Mesendoderm (in vitro differentiated cells): Measurements from ENCODE around the gene FAM53B.

ENCODE experiments used
- DNase-seq: peaks from one replicate; pipeline ENCODE4 v3.0.0; 2013
- H2AK5ac ChIP-seq: 2 replicates; pipeline ENCODE4 v1.6.1; 2013; ENCODE audit warnings: low read length, inconsistent platforms
- H2BK120ac ChIP-seq: 2 replicates; pipeline ENCODE4 v1.6.1; 2013; ENCODE audit warnings: low read depth, mild to moderate bottlenecking, low read length, moderate library complexity, mixed read lengths
- H2BK15ac ChIP-seq: replicated peaks from 2 replicates; pipeline ENCODE4 v1.6.1; 2013; ENCODE audit warnings: low read depth, mild to moderate bottlenecking, moderate library complexity
- H2BK5ac ChIP-seq: 2 replicates; pipeline ENCODE4 v1.6.1; 2013; ENCODE audit warnings: low read length, inconsistent platforms
- H3K18ac ChIP-seq: 2 replicates; pipeline ENCODE4 v1.6.1; 2013; ENCODE audit warnings: mild to moderate bottlenecking, low read length, mixed read lengths
- H3K23ac ChIP-seq: one replicate; pipeline ENCODE4 v1.6.1; 2013; ENCODE audit warnings: low read length
- H3K27ac ChIP-seq: 2 replicates; pipeline ENCODE4 v1.5.1; 2013; ENCODE audit warnings: low read depth, mild to moderate bottlenecking, inconsistent platforms, low read length, moderate library complexity
- H3K27me3 ChIP-seq: 2 replicates; pipeline ENCODE4 v1.6.1; 2013; ENCODE audit warnings: low read length, control low read depth, mild to moderate bottlenecking, inconsistent platforms; ENCODE audit not compliant: insufficient read depth, poor library complexity
- H3K36me3 ChIP-seq: 2 replicates; pipeline ENCODE4 v1.6.1; 2013; ENCODE audit warnings: low read length, inconsistent platforms; ENCODE audit not compliant: control insufficient read depth, insufficient read depth
- H3K4ac ChIP-seq: one replicate; pipeline ENCODE4 v1.6.1; 2013; ENCODE audit warnings: low read depth, mild to moderate bottlenecking, low read length, moderate library complexity
- H3K4me1 ChIP-seq: 2 replicates; pipeline ENCODE4 v1.6.1; 2013; ENCODE audit warnings: low read depth, low read length, inconsistent platforms; ENCODE audit not compliant: control insufficient read depth
- H3K4me2 ChIP-seq: 2 replicates; pipeline ENCODE4 v1.6.1; 2013; ENCODE audit warnings: low read length
- H3K4me3 ChIP-seq: 2 replicates; pipeline ENCODE4 v1.5.1; 2013; ENCODE audit warnings: mild to moderate bottlenecking, low read length
- H3K56ac ChIP-seq: one replicate; pipeline ENCODE4 v1.6.1; 2013; ENCODE audit warnings: low read length
- H3K79me1 ChIP-seq: 2 replicates; pipeline ENCODE4 v1.6.1; 2013; ENCODE audit warnings: low read length, inconsistent platforms
- H3K79me2 ChIP-seq: 2 replicates; pipeline ENCODE4 v1.6.1; 2013; ENCODE audit warnings: mild to moderate bottlenecking, low read length; ENCODE audit not compliant: control insufficient read depth, insufficient read depth
- H3K9ac ChIP-seq: 2 replicates; pipeline ENCODE4 v1.6.1; 2013; ENCODE audit warnings: low read length, inconsistent platforms
- H4K5ac ChIP-seq: one replicate; pipeline ENCODE4 v1.6.1; 2013; ENCODE audit warnings: low read length
- H4K8ac ChIP-seq: one replicate; pipeline ENCODE4 v1.6.1; 2013; ENCODE audit warnings: low read depth, mild to moderate bottlenecking, control low read depth, low read length, moderate library complexity
- WGBS: extraction: QIAGEN DNeasy Blood & Tissue Kit; methylation state at CpG from one replicate; pipeline ENCODE4 v1.1.7; 2013; ENCODE audit warnings: low lambda C conversion rate, missing lambda C conversion rate; ENCODE audit not compliant: insufficient coverage; ENCODE audit errors: extremely low coverage; 5-methylcytosine and 5-hydroxymethylcytosine counted together

The FAM53B gene

GRCh38 chr10:124703372-124703771 is 40.8 kb downstream of the FAM53B start:
- Histone ChIP-seq H3K79me2 (no peaks in the 10 kb centered on the region), H3K9ac (no peak overlapping the region), H3K27me3 (no peaks in the 10 kb centered on the region), H3K4me3 (no peak overlapping the region), H3K56ac (no peak overlapping the region), H3K4me1 (peaks cover 2% of the 10 kb centered on the region), H2AK5ac (no peak overlapping the region), H3K18ac (no peak overlapping the region), H2BK15ac (no peak overlapping the region), H3K36me3 (no peaks in the 10 kb centered on the region), H3K79me1 (peaks cover 4% of the 10 kb centered on the region), H3K27ac (no peak overlapping the region), H4K8ac (no peak overlapping the region), H2BK120ac (no peak overlapping the region), H4K5ac (no peak overlapping the region), H2BK5ac (no peak overlapping the region), H3K23ac (no peak overlapping the region), H3K4ac (no peak overlapping the region), H3K4me2 (no peak overlapping the region)
- WGBS, result no CpG with 5 or more reads among the region's 7 CpGs
- DNase-seq, result no peak

GRCh38 chr10:124701881-124702656 is 42.1 kb downstream of the FAM53B start:
- Histone ChIP-seq H3K18ac (no peak overlapping the region), H3K36me3 (no peaks in the 10 kb centered on the region), H3K27ac (no peak overlapping the region), H3K4me1 (no peaks in the 10 kb centered on the region), H2BK120ac (no peak overlapping the region), H3K27me3 (no peaks in the 10 kb centered on the region), H2BK15ac (no peak overlapping the region), H2AK5ac (no peak overlapping the region), H3K4me2 (no peak overlapping the region), H3K56ac (no peak overlapping the region), H4K8ac (no peak overlapping the region), H3K23ac (no peak overlapping the region), H3K4me3 (no peak overlapping the region), H2BK5ac (no peak overlapping the region), H4K5ac (no peak overlapping the region), H3K4ac (no peak overlapping the region), H3K79me2 (no peaks in the 10 kb centered on the region), H3K79me1 (peaks cover 2% of the 10 kb centered on the region), H3K9ac (no peak overlapping the region)
- no CpG with 5 or more reads among the region's 13 CpGs for WGBS
- no peak for DNase-seq

GRCh38 chr10:124701435-124701834 is 42.7 kb downstream of the FAM53B start:
- Histone ChIP-seq H3K36me3 (no peaks in the 10 kb centered on the region), H2BK5ac (no peak overlapping the region)

GRCh38 chr10:124701038-124701365 is 43.2 kb downstream of the FAM53B start:
- H3K4me3 ChIP-seq, result no peak overlapping the region
- no peak overlapping the region for H2BK120ac ChIP-seq
- no peaks in the 10 kb centered on the region for H3K27me3 ChIP-seq
- no peak overlapping the region for H3K9ac ChIP-seq
- no peaks in the 10 kb centered on the region for H3K4me1 ChIP-seq
- no peaks in the 10 kb centered on the region for H3K79me2 ChIP-seq
- no peak overlapping the region for H3K56ac ChIP-seq
- no peak for DNase-seq
- no peak overlapping the region for H3K23ac ChIP-seq
- no peak overlapping the region for H3K4ac ChIP-seq
- H2AK5ac ChIP-seq, result no peak overlapping the region
- H3K36me3 ChIP-seq, result no peaks in the 10 kb centered on the region
- no CpG with 5 or more reads among the region's 1 CpG for WGBS
- no peak overlapping the region for H3K18ac ChIP-seq
- H3K27ac ChIP-seq, result no peak overlapping the region
- H4K5ac ChIP-seq, result no peak overlapping the region
- no peak overlapping the region for H2BK5ac ChIP-seq
- no peak overlapping the region for H2BK15ac ChIP-seq
- no peaks in the 10 kb centered on the region for H3K79me1 ChIP-seq
- no peak overlapping the region for H4K8ac ChIP-seq
- H3K4me2 ChIP-seq, result no peak overlapping the region

More at GRCh38 chr10:124701435-124701834, 42.7 kb downstream of the FAM53B start:
- no peak overlapping the region for H3K18ac ChIP-seq
- H2BK120ac ChIP-seq, result no peak overlapping the region
- H2BK15ac ChIP-seq, result no peak overlapping the region
- no peaks in the 10 kb centered on the region for H3K79me2 ChIP-seq
- no peak overlapping the region for H3K4me2 ChIP-seq
- H3K79me1 ChIP-seq, result no peaks in the 10 kb centered on the region
- no peak overlapping the region for H2AK5ac ChIP-seq
- H3K4ac ChIP-seq, result no peak overlapping the region
- no peak overlapping the region for H3K56ac ChIP-seq
- no peak overlapping the region for H3K9ac ChIP-seq
- no peak overlapping the region for H3K23ac ChIP-seq
- no peak overlapping the region for H3K4me3 ChIP-seq
- WGBS, result no CpG with 5 or more reads among the region's 6 CpGs
- no peak overlapping the region for H4K8ac ChIP-seq
- no peak for DNase-seq
- no peak overlapping the region for H4K5ac ChIP-seq
- no peak overlapping the region for H3K27ac ChIP-seq
- no peaks in the 10 kb centered on the region for H3K27me3 ChIP-seq
- H3K4me1 ChIP-seq, result no peaks in the 10 kb centered on the region

GRCh38 chr10:124700293-124701037 is 43.7 kb downstream of the FAM53B start:
- Histone ChIP-seq H3K4me3 (no peak overlapping the region), H3K56ac (no peak overlapping the region), H3K4me2 (no peak overlapping the region), H3K36me3 (no peaks in the 10 kb centered on the region), H3K27ac (no peak overlapping the region), H3K18ac (no peak overlapping the region), H2BK5ac (no peak overlapping the region), H2BK120ac (no peak overlapping the region), H3K23ac (no peak overlapping the region), H3K27me3 (no peaks in the 10 kb centered on the region), H3K79me2 (no peaks in the 10 kb centered on the region), H2AK5ac (no peak overlapping the region), H3K4ac (no peak overlapping the region), H3K79me1 (no peaks in the 10 kb centered on the region), H3K9ac (no peak overlapping the region), H4K5ac (no peak overlapping the region), H4K8ac (no peak overlapping the region), H2BK15ac (no peak overlapping the region), H3K4me1 (no peaks in the 10 kb centered on the region)
- no CpG with 5 or more reads among the region's 26 CpGs for WGBS
- no peak for DNase-seq
